Measurements from ENCODE around the gene SH3BP4.

Gene SH3BP4

GRCh38 chr2:235046589-235046988 lies 94.8 kb downstream of the SH3BP4 start:
- no peak overlapping the region for H3K4me3 ChIP-seq (ENCODE audit: low read depth, low read length)
- no peak for DNase-seq (ENCODE audit: low read depth)
- no peak for TF ChIP-seq CTCF (conservative IDR thresholded peaks at IDR 0.05; ENCODE audit: low read depth, low read length)

- no peak overlapping the region for H3K4me3 ChIP-seq (ENCODE audit: low read depth, low read length)
- no peak for DNase-seq (ENCODE audit: low read depth)
- TF ChIP-seq CTCF (conservative IDR thresholded peaks at IDR 0.05; ENCODE audit: low read depth, low read length) = no peak
Measured at GRCh38 chr2:235047171-235048160, 95.6 kb downstream of the SH3BP4 start.

GRCh38 chr2:235048549-235048948 lies 96.7 kb downstream of the SH3BP4 start:
- no peak overlapping the region for H3K4me3 ChIP-seq (ENCODE audit: low read depth, low read length)
- no peak for TF ChIP-seq CTCF (conservative IDR thresholded peaks at IDR 0.05; ENCODE audit: low read depth, low read length)
- DNase-seq (ENCODE audit: low read depth) = no peak

- DNase-seq (ENCODE audit: low read depth) = no peak
- H3K4me3 ChIP-seq (ENCODE audit: low read depth, low read length) = no peak overlapping the region
- no peak for TF ChIP-seq CTCF (conservative IDR thresholded peaks at IDR 0.05; ENCODE audit: low read depth, low read length)
Measured at GRCh38 chr2:235049069-235049468, 97.3 kb downstream of the SH3BP4 start.

- no peak for TF ChIP-seq CTCF (conservative IDR thresholded peaks at IDR 0.05; ENCODE audit: low read depth, low read length)
- no peak for DNase-seq (ENCODE audit: low read depth)
- H3K4me3 ChIP-seq (ENCODE audit: low read depth, low read length) = no peak overlapping the region
Measured at GRCh38 chr2:235049719-235050118, 97.9 kb downstream of the SH3BP4 start.

- H3K4me3 ChIP-seq (ENCODE audit: low read depth, low read length) = no peak overlapping the region
- TF ChIP-seq CTCF (conservative IDR thresholded peaks at IDR 0.05; ENCODE audit: low read depth, low read length) = peak; percentile 13
- DNase-seq (ENCODE audit: low read depth) = peak; percentile 86
Measured at GRCh38 chr2:235050980-235051351, 99.1 kb downstream of the SH3BP4 start.

All from choroid plexus epithelial cell (primary cell).